K562 (cell line): ENCODE results near the gene GUCY2D. TPM values are rescaled to one million over a fixed set of nuclear protein-coding genes. Genes with fewer than 3 reads are reported as not detected.

Experiments used
- ATAC-seq: fragments of 200-7000 bp; cut with Tn5 transposase; 3 replicates; pipeline ENCODE4 v1.9.1; 2020; ENCODE audit warnings: moderate library complexity
- Bru-seq: library from RNA; stranded (reverse); fragments of 400-500 nt; gene quantifications from one replicate; lab custom pipeline; 2021; lab: Mats Ljungman, UMichigan
- BruChase-seq, 2 experiments: library from RNA; stranded (reverse); fragments of 400-500 nt; gene quantifications; one replicate each; lab custom pipeline; 2021; lab: Mats Ljungman, UMichigan
- BruUV-seq: library from RNA; stranded (reverse); fragments of 400-500 nt; replicated peaks from 2 replicates; lab custom pipeline; 2021; lab: Mats Ljungman, UMichigan
- CTCF ChIA-PET: fragments of 300-600 bp; formaldehyde crosslinking; extraction: SDS; loops from one replicate; lab custom pipeline; 2021; ENCODE audit warnings: low intra/inter-chr PET ratio; lab: Yijun Ruan, JAX
- POLR2A ChIA-PET: fragments of 300-600, 350-650 bp; sonication (Branson Sonifier 250); formaldehyde crosslinking; extraction: SDS; loops from one replicate; lab custom pipeline; 2021; ENCODE audit warnings: antibody characterized with exemption, inconsistent platforms; lab: Yijun Ruan, JAX
- DNase-seq, 4 experiments: peaks; one replicate each; pipeline versions ENCODE4 v3.0.0 to v3.0.0-alpha.2; 2011 to 2018; ENCODE audit warnings: low spot score in 3 of 4, mixed read lengths in 3 of 4; ENCODE audit errors: extremely low read depth in 1 of 4
- FAIRE-seq: peaks from 2 replicates; lab custom pipeline; 2011; peaks lifted over from hg19 to GRCh38; lab: Jason Lieb, UNC
- H2AFZ ChIP-seq: 2 replicates; pipeline ENCODE4 v1.6.0; 2011; ENCODE audit warnings: low read depth, low read length, control low read depth, inconsistent platforms
- H3K27ac ChIP-seq: fragments of 200-600 bp; 3 replicates; pipeline ENCODE4 v1.8.0; 2011; ENCODE audit warnings: low read depth, mild to moderate bottlenecking, control low read depth, inconsistent platforms, low read length, moderate library complexity, mixed read lengths; ENCODE audit errors: extremely low read depth
- H3K27me3 ChIP-seq, 2 experiments: fragments of 300-600 bp in 1 of 2; 2 replicates in 1 of 2; 3 replicates in 1 of 2; pipeline versions ENCODE4 v1.6.0 to v1.8.0; 2011; ENCODE audit warnings: inconsistent platforms in 2 of 2, low read length in 2 of 2, mild to moderate bottlenecking in 1 of 2, mixed read lengths in 1 of 2, moderate library complexity in 1 of 2; ENCODE audit not compliant: control insufficient read depth in 2 of 2, insufficient read depth in 2 of 2
- H3K36me3 ChIP-seq: fragments of 300-600 bp; 3 replicates; pipeline ENCODE4 v1.8.0; 2011; ENCODE audit warnings: mild to moderate bottlenecking, low read length, inconsistent platforms; ENCODE audit not compliant: control insufficient read depth, insufficient read depth
- H3K4me1 ChIP-seq, 2 experiments: fragments of 200-600 bp in 1 of 2; replicated peaks in 1 of 2; 2 replicates in 1 of 2; 3 replicates in 1 of 2; pipeline versions ENCODE4 v1.5.1 to v1.8.0; 2011; ENCODE audit warnings: inconsistent platforms in 2 of 2, low read length in 2 of 2, mild to moderate bottlenecking in 1 of 2, mixed read lengths in 1 of 2, moderate library complexity in 1 of 2; ENCODE audit not compliant: control insufficient read depth in 2 of 2, insufficient read depth in 2 of 2
- H3K4me2 ChIP-seq: 2 replicates; pipeline ENCODE4 v1.6.1; 2011; ENCODE audit warnings: low read length, control low read depth, inconsistent platforms, mixed read lengths; ENCODE audit not compliant: insufficient read depth
- H3K4me3 ChIP-seq: fragments of 200-600 bp; sonication (generic), shearing (Covaris generic); 2 replicates; pipeline ENCODE4 v1.5.1; 2016; ENCODE audit warnings: control low read depth, inconsistent platforms
- H3K79me2 ChIP-seq: fragments of 200-600 bp; 3 replicates; pipeline ENCODE4 v1.8.0; 2011; ENCODE audit warnings: low read length, inconsistent platforms; ENCODE audit not compliant: control insufficient read depth, insufficient read depth
- H3K9ac ChIP-seq, 2 experiments: 2 replicates each; pipeline versions ENCODE4 v1.6.0 to v1.6.1; 2011; ENCODE audit warnings: low read depth in 2 of 2, low read length in 2 of 2, control low read depth in 1 of 2, inconsistent platforms in 1 of 2, mild to moderate bottlenecking in 1 of 2, mixed read lengths in 1 of 2; ENCODE audit not compliant: insufficient read depth in 1 of 2
- H3K9me1 ChIP-seq: one replicate; pipeline ENCODE4 v1.6.0; 2011; ENCODE audit warnings: inconsistent platforms, mild to moderate bottlenecking, low read length, moderate library complexity; ENCODE audit not compliant: control insufficient read depth, insufficient read depth
- H3K9me3 ChIP-seq: replicated peaks from 2 replicates; pipeline ENCODE4 v1.5.1; 2011; ENCODE audit warnings: low read depth, low read length, inconsistent platforms; ENCODE audit not compliant: control insufficient read depth, insufficient read depth
- H4K20me1 ChIP-seq: replicated peaks from 2 replicates; pipeline ENCODE4 v1.6.1; 2011; ENCODE audit warnings: low read length, inconsistent platforms, mixed read lengths; ENCODE audit not compliant: control insufficient read depth, insufficient read depth
- HOXB6 ChIP-seq: fragments of 250-450 bp; sonication (Bioruptor Pico); IDR thresholded peaks from 2 replicates; pipeline ENCODE4 v1.5.1; 2022; ENCODE audit warnings: mild to moderate bottlenecking, borderline replicate concordance
- PHF8 ChIP-seq: fragments of 200-600 bp; sonication (generic); IDR thresholded peaks from 2 replicates; pipeline ENCODE4 v1.6.1; 2012; ENCODE audit warnings: mixed run types, mild to moderate bottlenecking, inconsistent platforms, low read length, moderate library complexity, borderline replicate concordance
- SMARCB1 ChIP-seq: IDR thresholded peaks from 2 replicates; pipeline ENCODE4 v1.6.1; 2011; ENCODE audit warnings: improper control_type of control experiment, low read depth; ENCODE audit not compliant: insufficient read length
- SOX6 ChIP-seq: fragments of 450-650 bp; IDR thresholded peaks from 2 replicates; pipeline ENCODE4 v1.6.1; 2014; ENCODE audit warnings: mild to moderate bottlenecking
- SUPT5H ChIP-seq: fragments of 450-650 bp; IDR thresholded peaks from 2 replicates; pipeline ENCODE4 v1.6.1; 2016
- ZNF354B ChIP-seq: fragments of 250-450 bp; sonication (Bioruptor Pico); IDR thresholded peaks from 2 replicates; pipeline ENCODE4 v1.4.0; 2020
- WGBS: fragments of 100-300 bp; shearing (Covaris generic); methylation state at CpG from one replicate; pipeline ENCODE4 v1.1.6; 2016; ENCODE audit warnings: low coverage, mixed read lengths; ENCODE audit not compliant: insufficient coverage; ENCODE audit errors: missing lambda C conversion rate; 5-methylcytosine and 5-hydroxymethylcytosine counted together
- in situ Hi-C: fragments of 300-500 bp; cut with MboI; formaldehyde crosslinking; loops from 4 replicates; pipeline ENCODE4 v1.15.0; 2018; ENCODE audit warnings: inconsistent platforms, mixed read lengths
- intact Hi-C: fragments of 100-400 bp; cut with micrococcal nuclease; formaldehyde crosslinking; loops from 2 replicates; pipeline ENCODE4 v1.14.2; 2022
- long read RNA-seq, 3 experiments: library from polyadenylated mRNA in 2 of 3; library from RNA in 1 of 3; unstranded in 2 of 3; stranded (forward) in 1 of 3; transcript quantifications; one replicate each; pipeline ENCODE4 v2.0.0, GENCODE V29; 2019 to 2022
- polyA minus RNA-seq, 3 experiments: library from RNA; depleted of rRNA, polyadenylated mRNA; stranded (reverse); fragments of >200 nt; gene quantifications; 2 replicates each; pipeline ENCODE4 v1.2.3, GENCODE V29; 2011
- polyA plus RNA-seq, 8 experiments: library from polyadenylated mRNA; depleted of rRNA in 4 of 8; stranded (reverse) in 5 of 8; unstranded in 3 of 8; fragments of >200 nt; fragmentation: Nextera tagmentation in 2 of 8; fragmentation: Illumina TruSeq in 1 of 8; extraction: Ambion mirVana in 2 of 8; extraction: Trizol in 1 of 8; gene quantifications; 2 replicates each; pipeline versions ENCODE4 v1.2.1 to v1.2.3, GENCODE V29; 2011 to 2014; ENCODE audit warnings: inconsistent platforms in 1 of 8, missing spikeins in 1 of 8
- total RNA-seq, 7 experiments: library from RNA; depleted of rRNA in 6 of 7; stranded (reverse); fragments of >200 nt in 6 of 7; fragmentation: Illumina TruSeq in 2 of 7; extraction: Trizol in 2 of 7; gene quantifications; 2 replicates each; pipeline versions ENCODE4 v1.2.1 to v1.2.3, GENCODE V29; 2011 to 2021; ENCODE audit warnings: low replicate concordance in 1 of 7
- TF ChIP-seq, protein P1 (sequence below): conservative IDR thresholded peaks from 2 replicates; pipeline ENCODE4 v1.6.1; 2011; ENCODE audit warnings: low read depth, mild to moderate bottlenecking, low read length; ENCODE audit not compliant: control insufficient read depth

GUCY2D gene
- not detected in 2 replicates for total RNA-seq (2011; cell fraction: chromatin; rRNA removed; ENCODE audit: low replicate concordance)
- not detected in 2 replicates for total RNA-seq (2011; cell fraction: nucleolus; rRNA removed)
- not detected in 2 replicates for total RNA-seq (2011; cell fraction: nucleoplasm; rRNA removed)
- total RNA-seq (2014; rRNA removed) = 0.05 TPM in 1 of 2 replicates, not detected in the other
- total RNA-seq (2014; rRNA removed; fragmentation: Illumina TruSeq; extraction: Trizol) = not detected in 2 replicates
- not detected in 2 replicates for total RNA-seq (2015; rRNA removed; fragmentation: Illumina TruSeq; extraction: Trizol)
- total RNA-seq (2021) = not detected in 2 replicates
- polyA plus RNA-seq (2011; rRNA removed) = not detected in 2 replicates
- not detected in 2 replicates for polyA plus RNA-seq (2011; cell fraction: cytosol; rRNA removed)
- not detected in 2 replicates for polyA plus RNA-seq (2011; cell fraction: nucleus; rRNA removed)
- 0.26 TPM in 1 of 2 replicates, not detected in the other for polyA plus RNA-seq (2012)
- polyA plus RNA-seq (2014; fragmentation: Illumina TruSeq; extraction: Trizol) = not detected in 2 replicates
- not detected for polyA plus RNA-seq (2014; fragmentation: Nextera tagmentation; extraction: Ambion mirVana)
- polyA plus RNA-seq (2014; rRNA removed) = 0.03 TPM in 1 of 2 replicates, not detected in the other
- polyA minus RNA-seq (2011; rRNA and poly(A)+ RNA removed) = not detected in 2 replicates
- not detected in 2 replicates for polyA minus RNA-seq (2011; cell fraction: cytosol; rRNA and poly(A)+ RNA removed)
- not detected in 2 replicates for polyA minus RNA-seq (2011; cell fraction: nucleus; rRNA and poly(A)+ RNA removed)
- Bru-seq, nascent RNA = not detected
- not detected for BruChase-seq, experiment 1, labeled RNA remaining after a 2-hour chase
- not detected for BruChase-seq, experiment 2, labeled RNA remaining after a 6-hour chase
- long read RNA-seq, experiment 1 = 0 reads
- long read RNA-seq, experiment 2 = 0 reads
- long read RNA-seq, experiment 3 = 0 reads

DNA sequence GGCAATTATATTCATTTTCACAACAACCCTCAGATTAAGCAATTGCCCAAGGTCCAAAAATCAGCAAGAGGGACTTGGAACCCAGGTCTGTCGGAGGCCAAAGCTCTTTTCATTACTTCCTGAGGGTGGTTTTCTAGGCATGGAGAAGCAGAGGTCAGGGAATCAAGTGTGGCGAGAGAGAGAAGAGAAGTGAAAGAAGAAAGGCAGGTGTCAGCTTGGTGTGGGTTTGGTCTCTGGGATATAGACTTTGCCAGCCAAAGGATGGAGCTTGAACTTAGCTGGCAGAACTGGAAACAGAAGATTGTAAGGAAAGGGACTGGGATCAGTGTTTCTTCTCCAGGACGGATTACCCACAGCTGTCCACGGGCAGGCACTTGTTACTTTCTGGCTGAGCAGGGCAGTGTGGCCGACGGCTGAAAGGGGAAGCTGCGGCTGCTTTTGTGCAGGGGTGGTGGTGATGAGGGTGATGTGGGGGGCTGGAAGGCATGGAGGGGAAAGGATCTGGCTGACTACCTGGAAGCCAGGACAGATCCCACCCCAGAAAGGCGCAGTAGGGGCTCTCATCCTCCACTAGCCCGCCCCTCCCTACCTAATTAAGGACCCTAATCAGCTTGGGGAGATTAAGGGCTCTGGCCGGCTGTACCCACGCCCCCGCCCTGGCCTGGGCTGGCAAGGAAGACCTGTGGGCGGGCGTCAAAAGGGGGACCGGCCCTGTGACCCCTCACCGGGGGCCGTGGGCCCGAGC, at the start of gene GUCY2D:
GUCY2D (plus strand) TSS at position 640 of the 745 bp plus-strand sequence. CDS start 433 bp downstream, outside the sequence.
- Histone ChIP-seq H3K27ac (no peak within 1 kb of the TSS), H3K9ac (no peak within 1 kb of the TSS), H2AFZ (no peak within 1 kb of the TSS), H3K79me2 (no peaks in the 10 kb centered on the region), H3K9me1 (no peaks in the 10 kb centered on the region), H3K36me3 (no peaks in the 10 kb centered on the region), H3K9me3 (no peaks in the 10 kb centered on the region)
- FAIRE-seq (no peak), DNase-seq (no peak), ATAC-seq (no peak)
- CTCF ChIA-PET = no interaction called here
- 0% methylated on average over 9 of the region's 18 CpGs for WGBS
- in situ Hi-C loops = no loop called here
- no TSS peak for BruUV-seq
- no peak for TF ChIP-seq SUPT5H
- TF ChIP-seq, protein P1, sequence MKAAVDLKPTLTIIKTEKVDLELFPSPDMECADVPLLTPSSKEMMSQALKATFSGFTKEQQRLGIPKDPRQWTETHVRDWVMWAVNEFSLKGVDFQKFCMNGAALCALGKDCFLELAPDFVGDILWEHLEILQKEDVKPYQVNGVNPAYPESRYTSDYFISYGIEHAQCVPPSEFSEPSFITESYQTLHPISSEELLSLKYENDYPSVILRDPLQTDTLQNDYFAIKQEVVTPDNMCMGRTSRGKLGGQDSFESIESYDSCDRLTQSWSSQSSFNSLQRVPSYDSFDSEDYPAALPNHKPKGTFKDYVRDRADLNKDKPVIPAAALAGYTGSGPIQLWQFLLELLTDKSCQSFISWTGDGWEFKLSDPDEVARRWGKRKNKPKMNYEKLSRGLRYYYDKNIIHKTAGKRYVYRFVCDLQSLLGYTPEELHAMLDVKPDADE = no peak
- no peak for TF ChIP-seq ZNF354B (CRISPR knock-in tag)
- TF ChIP-seq HOXB6 (CRISPR knock-in tag) = no peak
- TF ChIP-seq SOX6 = no peak
- no peak for TF ChIP-seq SMARCB1
- no peak for TF ChIP-seq PHF8
- TF ChIP-seq, all 486 proteins: peak for 0
- H3K4me1 ChIP-seq = peaks cover 0 to 19% of the 10 kb centered on the region in 2 experiments; a peak in 2 of 5 replicates
- H3K27me3 ChIP-seq = peaks cover 8 to 46% of the 10 kb centered on the region in 2 experiments; a peak in 4 of 5 replicates
- no peak within 1 kb of the TSS for H3K4me3 ChIP-seq
- POLR2A ChIA-PET = interaction anchor here (0.6 to 1.5 kb wide), 2 partner anchors 9 to 300 kb away, joined by 5 to 6 read pairs; no protein-coding TSS in a partner anchor
- H3K4me2 ChIP-seq = no peak within 1 kb of the TSS
- no peaks in the 10 kb centered on the region for H4K20me1 ChIP-seq
- intact Hi-C loops = no loop called here
